Gastrocnemius medialis (tissue), 4 donors: Measurements from ENCODE around the gene UBE2J1. TPM values are rescaled to one million over a fixed set of nuclear protein-coding genes. Genes with fewer than 3 reads are reported as not detected.

Experiments used
- ATAC-seq, 2 donors: fragments of 150-250 bp; one replicate each; pipeline ENCODE4 v1.9.1; 2016
- DNase-seq, 2 donors: peaks; one replicate each; pipeline ENCODE4 v3.0.0-alpha.2; 2019
- H3K27ac ChIP-seq, 4 donors: fragments of 200-600 bp; sonication (generic); 1 replicate in 1 of 4; 2 replicates in 3 of 4; pipeline ENCODE4 v1.5.1; 2016 to 2018; ENCODE audit warnings: mild to moderate bottlenecking in 2 of 4, moderate library complexity in 1 of 4
- H3K27me3 ChIP-seq, 3 donors: fragments of 200-600 bp; sonication (generic) in 2 of 3; 1 replicate in 1 of 3; 2 replicates in 2 of 3; pipeline versions ENCODE4 v1.5.1 to v1.6.0; 2016 to 2019; ENCODE audit warnings: mild to moderate bottlenecking in 1 of 3, moderate library complexity in 1 of 3
- H3K36me3 ChIP-seq, 2 donors: fragments of 200-600 bp; sonication (generic) in 1 of 2; one replicate each; pipeline ENCODE4 v1.5.1; 2017 to 2018
- H3K4me1 ChIP-seq, 2 donors: fragments of 200-600 bp; sonication (generic) in 1 of 2; one replicate each; pipeline ENCODE4 v1.5.1; 2016 to 2017; ENCODE audit warnings: mild to moderate bottlenecking in 2 of 2
- H3K4me3 ChIP-seq, 4 donors: fragments of 200-600 bp; sonication (generic) in 3 of 4; 1 replicate in 1 of 4; 2 replicates in 3 of 4; pipeline ENCODE4 v1.5.1; 2016 to 2019; ENCODE audit warnings: mild to moderate bottlenecking in 2 of 4
- H3K9me3 ChIP-seq, 3 donors: fragments of 200-600 bp; sonication (generic) in 2 of 3; 1 replicate in 1 of 3; 2 replicates in 2 of 3; pipeline ENCODE4 v1.5.1; 2016 to 2019
- CTCF ChIP-seq, 5 experiments: fragments of 450-650 bp in 3 of 5; fragments of 200-600 bp in 2 of 5; sonication (generic) in 2 of 5; IDR thresholded peaks in 4 of 5; conservative IDR thresholded peaks in 1 of 5; 1 replicate in 4 of 5; 2 replicates in 1 of 5; pipeline ENCODE4 v1.5.1; 2016 to 2019; ENCODE audit warnings: antibody characterized with exemption in 5 of 5, mild to moderate bottlenecking in 3 of 5, moderate library complexity in 3 of 5
- POLR2A ChIP-seq, 2 donors: fragments of 450-650 bp; IDR thresholded peaks; one replicate each; pipeline ENCODE4 v1.6.1; 2017; ENCODE audit warnings: antibody characterized with exemption in 2 of 2, mild to moderate bottlenecking in 2 of 2, moderate library complexity in 2 of 2
- in situ Hi-C, 4 donors: fragments of 200-750 bp; cut with MboI; loops; one replicate each; pipeline versions ENCODE4 v1.15.0 to v1.8.0; 2017; ENCODE audit warnings: low sequenced_read_pairs in 4 of 4
- intact Hi-C: fragments of 100-400 bp; cut with DNase I; formaldehyde crosslinking; loops from one replicate; pipeline ENCODE4 v1.15.1; 2023; ENCODE audit warnings: low total_unique reads
- total RNA-seq, 4 donors: library from RNA; depleted of rRNA; stranded (reverse); fragments of >200 nt; gene quantifications; one replicate each; pipeline versions ENCODE4 v1.1.0 to v1.2.3, GENCODE V29; 2016

UBE2J1 gene
- total RNA-seq, 4 donors from 2014 or later, result 10.5 to 15.1 (median 14.6) TPM

GRCh38 chr6:89289710-89290109, 62.8 kb downstream of the UBE2J1 start:
- H3K27ac ChIP-seq, result no peak overlapping the region
- H3K4me1 ChIP-seq, result no peaks in the 10 kb centered on the region
- H3K4me3 ChIP-seq, result no peak overlapping the region
- ATAC-seq (no peak), DNase-seq (no peak)
- no peaks in the 10 kb centered on the region for H3K9me3 ChIP-seq
- TF ChIP-seq POLR2A (IDR thresholded peaks at IDR 0.05), result no peak
- no peak for TF ChIP-seq CTCF (IDR thresholded peaks at IDR 0.05 in 4 of 5, conservative IDR thresholded peaks at IDR 0.05 in 1 of 5)
- in situ Hi-C loops (no loop called here), intact Hi-C loops (no loop called here)
- no peaks in the 10 kb centered on the region for H3K36me3 ChIP-seq
- no peaks in the 10 kb centered on the region for H3K27me3 ChIP-seq

- no peaks in the 10 kb centered on the region for H3K9me3 ChIP-seq
- no peaks in the 10 kb centered on the region for H3K27me3 ChIP-seq
- in situ Hi-C loops (no loop called here), intact Hi-C loops (no loop called here)
- DNase-seq, result no peak
- ATAC-seq, result no peak
- no peak overlapping the region for H3K4me3 ChIP-seq
- TF ChIP-seq POLR2A (IDR thresholded peaks at IDR 0.05) (no peak), CTCF (IDR thresholded peaks at IDR 0.05 in 4 of 5, conservative IDR thresholded peaks at IDR 0.05 in 1 of 5) (no peak)
- H3K4me1 ChIP-seq, result no peaks in the 10 kb centered on the region
- H3K27ac ChIP-seq, result no peak overlapping the region
- H3K36me3 ChIP-seq, result no peaks in the 10 kb centered on the region
Measured at GRCh38 chr6:89287351-89288028, 65.0 kb downstream of the UBE2J1 start.

- no peak overlapping the region for H3K4me3 ChIP-seq
- H3K27me3 ChIP-seq, result no peaks in the 10 kb centered on the region
- H3K27ac ChIP-seq, result no peak overlapping the region
- ATAC-seq (no peak), DNase-seq (no peak)
- intact Hi-C loops, result no loop called here
- in situ Hi-C loops, result no loop called here
- no peak for TF ChIP-seq CTCF (IDR thresholded peaks at IDR 0.05 in 4 of 5, conservative IDR thresholded peaks at IDR 0.05 in 1 of 5)
- no peak for TF ChIP-seq POLR2A (IDR thresholded peaks at IDR 0.05)
- no peaks in the 10 kb centered on the region for H3K4me1 ChIP-seq
- no peaks in the 10 kb centered on the region for H3K36me3 ChIP-seq
- H3K9me3 ChIP-seq, result no peaks in the 10 kb centered on the region
Measured at GRCh38 chr6:89286516-89286915, 66.0 kb downstream of the UBE2J1 start.

- H3K27ac ChIP-seq, result no peak overlapping the region
- no peak overlapping the region for H3K4me3 ChIP-seq
- no peaks in the 10 kb centered on the region for H3K36me3 ChIP-seq
- intact Hi-C loops, result no loop called here
- in situ Hi-C loops, result no loop called here
- DNase-seq, result no peak
- TF ChIP-seq POLR2A (IDR thresholded peaks at IDR 0.05), result no peak
- no peak for TF ChIP-seq CTCF (IDR thresholded peaks at IDR 0.05 in 4 of 5, conservative IDR thresholded peaks at IDR 0.05 in 1 of 5)
- no peaks in the 10 kb centered on the region for H3K9me3 ChIP-seq
- no peaks in the 10 kb centered on the region for H3K27me3 ChIP-seq
- H3K4me1 ChIP-seq, result no peaks in the 10 kb centered on the region
- no peak for ATAC-seq
Measured at GRCh38 chr6:89284963-89285735, 67.4 kb downstream of the UBE2J1 start.
